NCI-H1105 (cell line): Measurements from ENCODE around the gene SRSF11.
"Not testable (repeated sequence)": the region's sequence is repeated elsewhere in the genome, so short reads cannot be mapped to it uniquely, and the experiment has no call there.

Source experiments
- DNase-seq: peaks from one replicate; lab custom pipeline; 2025; lab: John Stamatoyannopoulos, UW

The SRSF11 gene

GRCh38 chr1:70221238-70222121, at the start of gene SRSF11:
Gene SRSF11, plus strand, starts transcription at chr1:70221380. Its CDS starts 257 bp downstream, at chr1:70221637.
- peak; percentile 95 for DNase-seq

- DNase-seq: no peak
These were observed 49.7 kb upstream of the SRSF11 start for GRCh38 chr1:70171512-70171911.

GRCh38 chr1:70185181-70185580, 36.0 kb upstream of the SRSF11 start:
- not testable (repeated sequence) for DNase-seq

GRCh38 chr1:70188522-70188921, 32.7 kb upstream of the SRSF11 start:
- no peak for DNase-seq

- DNase-seq: no peak
These were observed 31.0 kb upstream of the SRSF11 start for GRCh38 chr1:70190180-70190579.

GRCh38 chr1:70192446-70192845, 28.7 kb upstream of the SRSF11 start:
- DNase-seq: not testable (repeated sequence)

GRCh38 chr1:70194601-70195000, 26.6 kb upstream of the SRSF11 start:
- no peak for DNase-seq

GRCh38 chr1:70195342-70195741, 25.8 kb upstream of the SRSF11 start:
- no peak for DNase-seq

GRCh38 chr1:70196333-70196732, 24.8 kb upstream of the SRSF11 start:
- no peak for DNase-seq

GRCh38 chr1:70200065-70200464, 21.1 kb upstream of the SRSF11 start:
- DNase-seq: no peak

GRCh38 chr1:70202173-70202758, 18.9 kb upstream of the SRSF11 start:
- DNase-seq: no peak

- DNase-seq: no peak
These were observed 17.0 kb upstream of the SRSF11 start for GRCh38 chr1:70204139-70204538.

GRCh38 chr1:70204600-70204999, 16.6 kb upstream of the SRSF11 start:
- no peak for DNase-seq

GRCh38 chr1:70205071-70205433, 16.1 kb upstream of the SRSF11 start:
- DNase-seq: no peak

GRCh38 chr1:70205434-70206118, 15.6 kb upstream of the SRSF11 start, which contains the start of gene LRRC40:
Gene LRRC40, minus strand, starts transcription at chr1:70205579. Its CDS starts 39 bp downstream, at chr1:70205540.
- peak; percentile 95 for DNase-seq

- DNase-seq: not testable (repeated sequence)
These were observed 14.3 kb upstream of the SRSF11 start for GRCh38 chr1:70206833-70207232.

- no peak for DNase-seq
These were observed 13.7 kb upstream of the SRSF11 start for GRCh38 chr1:70207492-70207891.

GRCh38 chr1:70208292-70208691, 12.9 kb upstream of the SRSF11 start:
- no peak for DNase-seq

- no peak for DNase-seq
These were observed 10.4 kb upstream of the SRSF11 start for GRCh38 chr1:70210820-70211219.

GRCh38 chr1:70211541-70211940, 9.6 kb upstream of the SRSF11 start:
- DNase-seq: no peak

GRCh38 chr1:70220015-70220414, 1.2 kb upstream of the SRSF11 start:
- no peak for DNase-seq

GRCh38 chr1:70220517-70221237, 503 bp upstream of the SRSF11 start:
- DNase-seq: no peak
